NCI-H187 treated with DMSO at 0.1 percent for 48 hours (cell line): ENCODE data around the gene PTPN20.

Experiments used
- DNase-seq: peaks from one replicate; lab custom pipeline; 2025; lab: John Stamatoyannopoulos, UW

The PTPN20 gene

GRCh38 chr10:47022311-47023131 is 111.3 kb downstream of the PTPN20 start:
- DNase-seq = no peak

- DNase-seq = no peak
These were observed 112.2 kb downstream of the PTPN20 start for GRCh38 chr10:47023237-47024045.

GRCh38 chr10:47024046-47024322 is 112.8 kb downstream of the PTPN20 start:
- DNase-seq = no peak

- DNase-seq = no peak
These were observed 113.4 kb downstream of the PTPN20 start for GRCh38 chr10:47024399-47025252.

- DNase-seq = no peak
These were observed 114.0 kb downstream of the PTPN20 start for GRCh38 chr10:47025253-47025539.

GRCh38 chr10:47025540-47026300 is 114.5 kb downstream of the PTPN20 start:
- DNase-seq = no peak

- no peak for DNase-seq
These were observed 115.3 kb downstream of the PTPN20 start for GRCh38 chr10:47026301-47027107.

- no peak for DNase-seq
These were observed 116.0 kb downstream of the PTPN20 start for GRCh38 chr10:47027108-47027783.

GRCh38 chr10:47027784-47028260 is 116.6 kb downstream of the PTPN20 start:
- no peak for DNase-seq

- no peak for DNase-seq
These were observed 117.2 kb downstream of the PTPN20 start for GRCh38 chr10:47028466-47028865.

GRCh38 chr10:47029181-47030009 is 118.2 kb downstream of the PTPN20 start:
- DNase-seq = no peak

- no peak for DNase-seq
These were observed 119.0 kb downstream of the PTPN20 start for GRCh38 chr10:47030191-47030703.

GRCh38 chr10:47031211-47031900 is 120.1 kb downstream of the PTPN20 start:
- no peak for DNase-seq

GRCh38 chr10:47031901-47032465 is 120.8 kb downstream of the PTPN20 start:
- no peak for DNase-seq

- no peak for DNase-seq
These were observed 121.9 kb downstream of the PTPN20 start for GRCh38 chr10:47033081-47033480.

GRCh38 chr10:47033541-47034270 is 122.5 kb downstream of the PTPN20 start:
- no peak for DNase-seq

- no peak for DNase-seq
These were observed 123.3 kb downstream of the PTPN20 start for GRCh38 chr10:47034441-47035051.
